ENCODE results near the gene LRP4. TPM values are rescaled to one million over a fixed set of nuclear protein-coding genes. Genes with fewer than 3 reads are reported as not detected.

The LRP4 gene
- total RNA-seq, 5 donors from 2014 or later (not counting 1 experiment from before 2014, with no cell fraction given) = 0.06 to 0.26 (median 0.13) TPM; not detected in 2

- no peak overlapping the region for H3K4me3 Mint-ChIP-seq
- Histone ChIP-seq H3K4me3 (ENCODE audit: control insufficient read depth in 1 of 2, extremely low read depth in 1 of 2, low read length in 1 of 2) (no peak overlapping the region), H3K27me3 (replicated peaks in 1 of 2; ENCODE audit: control insufficient read depth in 2 of 2, extremely low read depth in 1 of 2, insufficient read depth in 2 of 2, low read length in 1 of 2) (no peaks in the 10 kb centered on the region), H3K27ac (ENCODE audit: low read length) (no peak overlapping the region), H3K4me1 (ENCODE audit: control insufficient read depth in 1 of 2, extremely low read depth in 1 of 2, insufficient read depth in 2 of 2, low read length in 2 of 2) (peaks cover 0 to 2% of the 10 kb centered on the region in 2 experiments), H3K9me3 (no peaks in the 10 kb centered on the region), H3K36me3 (ENCODE audit: control insufficient read depth in 2 of 2, extremely low read depth in 1 of 2, insufficient read depth in 1 of 2, low read length in 1 of 2) (no peaks in the 10 kb centered on the region)
- POLR2A ChIA-PET = no interaction called here
- no peaks in the 10 kb centered on the region for H3K9me3 Mint-ChIP-seq
- no peaks in the 10 kb centered on the region for H3K27me3 Mint-ChIP-seq
- ATAC-seq (replicated peaks in 1 of 4) (no peak), DNase-seq (no peak)
- peaks cover 18% of the 10 kb centered on the region for H3K36me3 Mint-ChIP-seq
- no peak overlapping the region for H3K27ac Mint-ChIP-seq
- CTCF ChIA-PET = interaction anchor here in 1 of 2 donors (0.5 to 0.6 kb wide), 2 partner anchors 32 to 193 kb away, joined by 3 read pairs; no protein-coding TSS in a partner anchor
- H3K4me1 Mint-ChIP-seq = peaks cover 10 to 20% (median 11%) of the 10 kb centered on the region in 3 donors
- WGBS (ENCODE audit: insufficient coverage) = 100% methylated on average over 3 of the region's 4 CpGs
Measured at GRCh38 chr11:46948378-46949131, 30.2 kb upstream of the LRP4 start.

GRCh38 chr11:46947399-46948077, 29.2 kb upstream of the LRP4 start:
- no CpG with 5 or more reads among the region's 3 CpGs for WGBS (ENCODE audit: insufficient coverage)
- CTCF ChIA-PET = interaction anchor here in 1 of 2 donors (0.6 kb wide), 1 partner anchor 241 kb away, joined by 3 read pairs; no protein-coding TSS in a partner anchor
- Mint-ChIP-seq H3K4me1 (peaks cover 5 to 13% (median 6%) of the 10 kb centered on the region in 3 donors), H3K9me3 (no peaks in the 10 kb centered on the region), H3K27me3 (no peaks in the 10 kb centered on the region), H3K4me3 (no peak overlapping the region), H3K36me3 (peaks cover 20% of the 10 kb centered on the region), H3K27ac (no peak overlapping the region)
- Histone ChIP-seq H3K4me1 (ENCODE audit: control insufficient read depth in 1 of 2, extremely low read depth in 1 of 2, insufficient read depth in 2 of 2, low read length in 2 of 2) (peaks cover 0 to 2% of the 10 kb centered on the region in 2 experiments), H3K4me3 (ENCODE audit: control insufficient read depth in 1 of 2, extremely low read depth in 1 of 2, low read length in 1 of 2) (no peak overlapping the region), H3K27me3 (replicated peaks in 1 of 2; ENCODE audit: control insufficient read depth in 2 of 2, extremely low read depth in 1 of 2, insufficient read depth in 2 of 2, low read length in 1 of 2) (no peaks in the 10 kb centered on the region), H3K9me3 (no peaks in the 10 kb centered on the region), H3K36me3 (ENCODE audit: control insufficient read depth in 2 of 2, extremely low read depth in 1 of 2, insufficient read depth in 1 of 2, low read length in 1 of 2) (no peaks in the 10 kb centered on the region), H3K27ac (ENCODE audit: low read length) (no peak overlapping the region)
- ATAC-seq (replicated peaks in 1 of 4) (no peak), DNase-seq (no peak)
- POLR2A ChIA-PET = interaction anchor here in 1 of 2 donors (0.6 kb wide), 1 partner anchor 398 kb away, joined by 5 read pairs; no protein-coding TSS in a partner anchor

- CTCF ChIA-PET = no interaction called here
- no peak overlapping the region for H3K4me3 ChIP-seq (ENCODE audit: control insufficient read depth in 1 of 2, extremely low read depth in 1 of 2, low read length in 1 of 2)
- H3K9me3 ChIP-seq = no peaks in the 10 kb centered on the region
- Mint-ChIP-seq H3K36me3 (peaks cover 23% of the 10 kb centered on the region), H3K27me3 (no peaks in the 10 kb centered on the region), H3K27ac (no peak overlapping the region), H3K4me3 (no peak overlapping the region), H3K4me1 (peaks cover 0 to 5% (median 0%) of the 10 kb centered on the region in 3 donors), H3K9me3 (no peaks in the 10 kb centered on the region)
- DNase-seq (no peak), ATAC-seq (replicated peaks in 1 of 4) (no peak)
- H3K4me1 ChIP-seq (ENCODE audit: control insufficient read depth in 1 of 2, extremely low read depth in 1 of 2, insufficient read depth in 2 of 2, low read length in 2 of 2) = no peaks in the 10 kb centered on the region
- 100% methylated on average over 1 of the region's 4 CpGs for WGBS (ENCODE audit: insufficient coverage)
- POLR2A ChIA-PET = no interaction called here
- peaks cover 0 to 3% of the 10 kb centered on the region in 2 donors for H3K36me3 ChIP-seq (ENCODE audit: control insufficient read depth in 2 of 2, extremely low read depth in 1 of 2, insufficient read depth in 1 of 2, low read length in 1 of 2)
- no peak overlapping the region for H3K27ac ChIP-seq (ENCODE audit: low read length)
- H3K27me3 ChIP-seq (replicated peaks in 1 of 2; ENCODE audit: control insufficient read depth in 2 of 2, extremely low read depth in 1 of 2, insufficient read depth in 2 of 2, low read length in 1 of 2) = no peaks in the 10 kb centered on the region
Measured at GRCh38 chr11:46944356-46945075, 26.2 kb upstream of the LRP4 start.

- no peak for ATAC-seq (replicated peaks in 1 of 4)
- Mint-ChIP-seq H3K4me3 (no peak overlapping the region), H3K36me3 (peaks cover 18% of the 10 kb centered on the region), H3K27ac (no peak overlapping the region), H3K9me3 (no peaks in the 10 kb centered on the region), H3K27me3 (no peaks in the 10 kb centered on the region), H3K4me1 (peaks cover 4 to 7% (median 4%) of the 10 kb centered on the region in 3 donors)
- Histone ChIP-seq H3K4me1 (ENCODE audit: control insufficient read depth in 1 of 2, extremely low read depth in 1 of 2, insufficient read depth in 2 of 2, low read length in 2 of 2) (peaks cover 0 to 1% of the 10 kb centered on the region in 2 experiments), H3K36me3 (ENCODE audit: control insufficient read depth in 2 of 2, extremely low read depth in 1 of 2, insufficient read depth in 1 of 2, low read length in 1 of 2) (peaks cover 0 to 3% of the 10 kb centered on the region in 2 donors), H3K4me3 (ENCODE audit: control insufficient read depth in 1 of 2, extremely low read depth in 1 of 2, low read length in 1 of 2) (no peak overlapping the region), H3K27ac (ENCODE audit: low read length) (no peak overlapping the region), H3K27me3 (replicated peaks in 1 of 2; ENCODE audit: control insufficient read depth in 2 of 2, extremely low read depth in 1 of 2, insufficient read depth in 2 of 2, low read length in 1 of 2) (no peaks in the 10 kb centered on the region), H3K9me3 (no peaks in the 10 kb centered on the region)
- ChIA-PET CTCF (interaction anchor here in 1 of 2 donors (0.5 kb wide), 2 partner anchors 174 to 221 kb away, joined by 4 read pairs; no protein-coding TSS in a partner anchor), POLR2A (no interaction called here)
- 100% methylated on average over 1 of the region's 6 CpGs for WGBS (ENCODE audit: insufficient coverage)
- no peak for DNase-seq
Measured at GRCh38 chr11:46942172-46942571, 23.8 kb upstream of the LRP4 start.

- ATAC-seq (replicated peaks in 1 of 4) (peak; percentile 93 to 98 (median 96)), DNase-seq (peak; percentile 82 to 96 (median 90))
- Mint-ChIP-seq H3K27ac (peak within 1 kb of the TSS; percentile 91 to 92), H3K36me3 (peaks cover 6% of the 10 kb centered on the region), H3K27me3 (peaks cover 5 to 9% of the 10 kb centered on the region in 2 donors), H3K4me1 (peaks cover 18 to 21% (median 18%) of the 10 kb centered on the region in 3 donors), H3K4me3 (peak within 1 kb of the TSS; percentile 82 to 94 (median 94)), H3K9me3 (no peaks in the 10 kb centered on the region)
- H3K36me3 ChIP-seq (ENCODE audit: control insufficient read depth in 2 of 2, extremely low read depth in 1 of 2, insufficient read depth in 1 of 2, low read length in 1 of 2) = peaks cover 0 to 3% of the 10 kb centered on the region in 2 donors
- POLR2A ChIA-PET = interaction anchor here in 1 of 2 donors (0.6 kb wide), 1 partner anchor 147 kb away, joined by 8 read pairs; no protein-coding TSS in a partner anchor
- peaks cover 8 to 16% of the 10 kb centered on the region in 2 experiments for H3K4me1 ChIP-seq (ENCODE audit: control insufficient read depth in 1 of 2, extremely low read depth in 1 of 2, insufficient read depth in 2 of 2, low read length in 2 of 2)
- H3K27ac ChIP-seq (ENCODE audit: low read length) = peak within 1 kb of the TSS; percentile 33
- H3K27me3 ChIP-seq (replicated peaks in 1 of 2; ENCODE audit: control insufficient read depth in 2 of 2, extremely low read depth in 1 of 2, insufficient read depth in 2 of 2, low read length in 1 of 2) = peaks cover 0 to 10% of the 10 kb centered on the region in 2 experiments
- H3K4me3 ChIP-seq (ENCODE audit: control insufficient read depth in 1 of 2, extremely low read depth in 1 of 2, low read length in 1 of 2) = peak within 1 kb of the TSS; percentile 51 to 52
- CTCF ChIA-PET = interaction anchor here (0.7 to 0.8 kb wide), 2 partner anchors 279 to 312 kb away, joined by 3 read pairs; partner anchors contain the start of genes ACP2 (in 1 of the 2) and DDB2 (in 1 of the 2)
- H3K9me3 ChIP-seq = no peaks in the 10 kb centered on the region
- 28% methylated on average over 38 of the region's 41 CpGs for WGBS (ENCODE audit: insufficient coverage)
Measured at GRCh38 chr11:46936138-46937110, 18.1 kb upstream of the LRP4 start, which contains the start of gene CSTPP1. TSS of gene CSTPP1 (plus strand) at chr11:46936761. CDS start at chr11:46936806, 45 bp downstream.
